Measurements from ENCODE around the gene TSC22D2.

GRCh38 chr3:150377601-150378300 lies 30.3 kb upstream of the TSC22D2 start:
- TF ChIP-seq CTCF (IDR thresholded peaks at IDR 0.05; ENCODE audit: poor library complexity) (no peak), EZH2phosphoT487 (IDR thresholded peaks at IDR 0.05; ENCODE audit: low read depth, severe bottlenecking, unreplicated experiment) (no peak)
